ENCODE data around the gene FLAD1. TPM values are rescaled to one million over a fixed set of nuclear protein-coding genes. Genes with fewer than 3 reads are reported as not detected.

Gene FLAD1
- total RNA-seq, 2 experiments from 2014 or later, result 45.4 to 49.4 TPM

GRCh38 chr1:155022136-155022926 lies 39.2 kb downstream of the FLAD1 start:
- POLR2A ChIA-PET, result no interaction called here
- H3K4me3 Mint-ChIP-seq, result no peak overlapping the region
- H3K9me3 Mint-ChIP-seq, result no peaks in the 10 kb centered on the region
- intact Hi-C loops (cut with micrococcal nuclease), result no loop called here
- peaks cover 25% of the 10 kb centered on the region for H3K4me1 Mint-ChIP-seq (ENCODE audit: low read depth)
- H3K36me3 Mint-ChIP-seq, result peaks cover 8% of the 10 kb centered on the region
- no peak overlapping the region for H3K27ac Mint-ChIP-seq
- CTCF ChIA-PET, result interaction anchor here (0.9 to 3.1 kb wide), 4 partner anchors 22 to 69 kb away, joined by 3 to 14 read pairs (median 4); partner anchors contain the start of gene ADAM15
- no peak for DNase-seq
- H3K27me3 Mint-ChIP-seq, result no peaks in the 10 kb centered on the region

- DNase-seq, result no peak
- peaks cover 21% of the 10 kb centered on the region for H3K4me1 Mint-ChIP-seq (ENCODE audit: low read depth)
- H3K9me3 Mint-ChIP-seq, result no peaks in the 10 kb centered on the region
- H3K36me3 Mint-ChIP-seq, result peaks cover 6% of the 10 kb centered on the region
- POLR2A ChIA-PET, result no interaction called here
- H3K4me3 Mint-ChIP-seq, result no peak overlapping the region
- H3K27me3 Mint-ChIP-seq, result no peaks in the 10 kb centered on the region
- CTCF ChIA-PET, result interaction anchor here (0.9 to 3.1 kb wide), 3 partner anchors 22 to 39 kb away, joined by 3 to 14 read pairs (median 6); partner anchors contain the start of gene ADAM15
- H3K27ac Mint-ChIP-seq, result no peak overlapping the region
- intact Hi-C loops (cut with micrococcal nuclease), result no loop called here
Measured at GRCh38 chr1:155022927-155023236, 39.7 kb downstream of the FLAD1 start.

- Mint-ChIP-seq H3K36me3 (peaks cover 6% of the 10 kb centered on the region), H3K4me3 (no peak overlapping the region), H3K27ac (no peak overlapping the region), H3K9me3 (no peaks in the 10 kb centered on the region), H3K4me1 (ENCODE audit: low read depth) (peaks cover 18% of the 10 kb centered on the region), H3K27me3 (no peaks in the 10 kb centered on the region)
- CTCF ChIA-PET, result interaction anchor here (1.5 kb wide), 1 partner anchor 28 kb away, joined by 6 read pairs; the partner anchor contains the start of gene ADAM15
- intact Hi-C loops (cut with micrococcal nuclease), result no loop called here
- POLR2A ChIA-PET, result no interaction called here
- DNase-seq, result no peak
Measured at GRCh38 chr1:155023627-155024026, 40.5 kb downstream of the FLAD1 start.

- Mint-ChIP-seq H3K4me3 (no peak overlapping the region), H3K9me3 (no peaks in the 10 kb centered on the region), H3K27ac (no peak overlapping the region), H3K4me1 (ENCODE audit: low read depth) (peaks cover 11% of the 10 kb centered on the region), H3K27me3 (no peaks in the 10 kb centered on the region), H3K36me3 (peaks cover 5% of the 10 kb centered on the region)
- intact Hi-C loops (cut with micrococcal nuclease), result no loop called here
- ChIA-PET POLR2A (no interaction called here), CTCF (no interaction called here)
- no peak for DNase-seq
Measured at GRCh38 chr1:155024315-155024714, 41.2 kb downstream of the FLAD1 start.

DNA sequence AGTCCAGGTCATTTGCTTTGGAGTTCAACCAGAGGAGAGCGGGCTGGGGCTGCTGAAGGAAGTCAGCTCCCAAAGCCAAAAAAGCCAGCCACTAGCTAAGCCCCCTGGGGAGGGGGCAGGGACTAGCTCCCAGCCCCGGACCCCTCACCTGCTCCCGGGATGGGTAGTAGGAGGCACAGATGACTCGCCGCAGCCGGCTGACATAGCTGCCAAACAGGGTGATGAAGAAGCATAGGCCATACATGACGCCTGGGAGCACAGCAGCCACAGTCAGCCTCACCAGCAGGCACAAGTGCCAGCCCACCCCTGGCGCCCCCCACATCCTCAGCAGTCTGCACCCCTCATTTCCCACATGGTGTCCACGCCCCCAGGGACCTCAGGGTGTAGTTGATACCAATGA lies 43.0 kb downstream of the FLAD1 start:
- intact Hi-C loops (cut with micrococcal nuclease), result no loop called here
- Mint-ChIP-seq H3K27me3 (no peaks in the 10 kb centered on the region), H3K4me1 (ENCODE audit: low read depth) (peaks cover 4% of the 10 kb centered on the region), H3K36me3 (no peaks in the 10 kb centered on the region), H3K9me3 (no peaks in the 10 kb centered on the region), H3K4me3 (no peak overlapping the region), H3K27ac (no peak overlapping the region)
- POLR2A ChIA-PET, result no interaction called here
- CTCF ChIA-PET, result no interaction called here
- DNase-seq, result no peak

GRCh38 chr1:155026588-155026987 lies 43.4 kb downstream of the FLAD1 start:
- H3K27me3 Mint-ChIP-seq, result no peaks in the 10 kb centered on the region
- H3K27ac Mint-ChIP-seq, result no peak overlapping the region
- H3K4me1 Mint-ChIP-seq (ENCODE audit: low read depth), result peaks cover 4% of the 10 kb centered on the region
- no peaks in the 10 kb centered on the region for H3K9me3 Mint-ChIP-seq
- POLR2A ChIA-PET, result no interaction called here
- intact Hi-C loops (cut with micrococcal nuclease), result no loop called here
- H3K4me3 Mint-ChIP-seq, result no peak overlapping the region
- H3K36me3 Mint-ChIP-seq, result no peaks in the 10 kb centered on the region
- CTCF ChIA-PET, result interaction anchor here (2.7 kb wide), 1 partner anchor 18 kb away, joined by 8 read pairs; no protein-coding TSS in a partner anchor
- no peak for DNase-seq

- Mint-ChIP-seq H3K4me3 (no peak overlapping the region), H3K27me3 (no peaks in the 10 kb centered on the region), H3K27ac (no peak overlapping the region), H3K36me3 (no peaks in the 10 kb centered on the region), H3K4me1 (ENCODE audit: low read depth) (no peaks in the 10 kb centered on the region), H3K9me3 (no peaks in the 10 kb centered on the region)
- POLR2A ChIA-PET, result no interaction called here
- intact Hi-C loops (cut with micrococcal nuclease), result no loop called here
- DNase-seq, result no peak
- CTCF ChIA-PET, result interaction anchor here (0.6 kb wide), 1 partner anchor 32 kb away, joined by 5 read pairs; no protein-coding TSS in a partner anchor
Measured at GRCh38 chr1:155029513-155030242, 46.5 kb downstream of the FLAD1 start.

GRCh38 chr1:155030243-155030795 lies 47.2 kb downstream of the FLAD1 start:
- ChIA-PET POLR2A (no interaction called here), CTCF (interaction anchor here (0.6 kb wide), 1 partner anchor 32 kb away, joined by 5 read pairs; no protein-coding TSS in a partner anchor)
- no peaks in the 10 kb centered on the region for H3K9me3 Mint-ChIP-seq
- no peaks in the 10 kb centered on the region for H3K27me3 Mint-ChIP-seq
- H3K4me1 Mint-ChIP-seq (ENCODE audit: low read depth), result no peaks in the 10 kb centered on the region
- H3K36me3 Mint-ChIP-seq, result no peaks in the 10 kb centered on the region
- no peak overlapping the region for H3K27ac Mint-ChIP-seq
- intact Hi-C loops (cut with micrococcal nuclease), result no loop called here
- H3K4me3 Mint-ChIP-seq, result no peak overlapping the region
- no peak for DNase-seq

DNA sequence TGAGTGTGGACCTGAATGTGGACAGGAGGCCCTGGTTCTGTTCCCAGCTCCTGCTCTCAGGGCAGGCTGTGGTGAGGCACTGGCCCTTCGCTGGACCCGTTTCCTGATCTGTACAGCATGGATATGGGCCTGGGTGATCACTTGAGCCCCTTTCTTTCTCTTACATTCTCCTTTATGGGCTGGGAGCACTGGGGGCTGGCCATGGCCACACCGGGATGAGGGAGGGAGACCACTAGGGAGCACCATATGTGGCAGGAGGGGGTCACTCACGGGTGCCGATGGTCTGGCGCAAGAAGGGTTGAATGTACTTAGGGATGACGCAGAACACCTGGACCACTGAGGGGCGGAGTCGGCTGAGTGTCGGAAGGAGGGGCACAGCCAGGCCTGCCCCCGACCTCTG lies 47.8 kb downstream of the FLAD1 start:
- Mint-ChIP-seq H3K36me3 (no peaks in the 10 kb centered on the region), H3K4me1 (ENCODE audit: low read depth) (no peaks in the 10 kb centered on the region), H3K4me3 (no peak overlapping the region), H3K27ac (no peak overlapping the region), H3K27me3 (no peaks in the 10 kb centered on the region), H3K9me3 (no peaks in the 10 kb centered on the region)
- ChIA-PET CTCF (no interaction called here), POLR2A (no interaction called here)
- DNase-seq, result no peak
- intact Hi-C loops (cut with micrococcal nuclease), result no loop called here

DNA sequence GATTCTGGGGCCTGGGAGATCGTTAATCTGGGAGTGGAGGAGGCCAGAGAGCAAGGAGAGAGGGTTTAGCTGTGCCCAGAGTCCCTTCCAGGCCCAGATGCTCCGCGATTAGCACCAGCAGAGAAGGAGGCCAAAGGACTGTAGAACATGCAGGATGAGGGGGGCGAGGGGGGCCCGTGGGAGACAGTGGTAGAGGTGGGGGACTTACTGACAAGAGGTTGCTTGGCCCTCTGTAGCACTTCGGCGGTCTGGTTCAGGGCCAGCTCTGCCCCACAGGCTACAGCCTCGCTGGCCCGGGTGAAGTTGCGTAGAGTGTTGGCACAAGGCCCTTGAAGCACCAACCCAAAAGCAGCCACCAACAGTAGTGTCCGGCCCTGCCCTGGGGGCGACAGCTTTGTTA lies 49.7 kb downstream of the FLAD1 start:
- no peak overlapping the region for H3K4me3 Mint-ChIP-seq
- no peaks in the 10 kb centered on the region for H3K4me1 Mint-ChIP-seq (ENCODE audit: low read depth)
- H3K27ac Mint-ChIP-seq, result no peak overlapping the region
- H3K9me3 Mint-ChIP-seq, result no peaks in the 10 kb centered on the region
- ChIA-PET POLR2A (no interaction called here), CTCF (interaction anchor here (1.1 to 1.2 kb wide), 2 partner anchors 12 to 29 kb away, joined by 3 read pairs; no protein-coding TSS in a partner anchor)
- no peak for DNase-seq
- intact Hi-C loops (cut with micrococcal nuclease), result no loop called here
- H3K36me3 Mint-ChIP-seq, result no peaks in the 10 kb centered on the region
- H3K27me3 Mint-ChIP-seq, result no peaks in the 10 kb centered on the region

- ChIA-PET POLR2A (no interaction called here), CTCF (interaction anchor here (1.0 to 2.3 kb wide), 2 partner anchors 10 to 16 kb away, joined by 4 to 6 read pairs; no protein-coding TSS in a partner anchor)
- Mint-ChIP-seq H3K4me1 (ENCODE audit: low read depth) (no peaks in the 10 kb centered on the region), H3K27ac (no peak within 1 kb of the TSS), H3K27me3 (no peaks in the 10 kb centered on the region), H3K4me3 (no peak within 1 kb of the TSS), H3K9me3 (no peaks in the 10 kb centered on the region), H3K36me3 (no peaks in the 10 kb centered on the region)
- intact Hi-C loops (cut with micrococcal nuclease), result no loop called here
- DNase-seq, result no peak
Measured at GRCh38 chr1:155033524-155033923, 50.4 kb downstream of the FLAD1 start, which contains the start of the genes DCST1 and DCST2. DCST1 (plus strand) TSS chr1:155033824; CDS start chr1:155034037, 213 bp downstream. DCST2 (minus strand) TSS chr1:155033781; CDS start chr1:155033701, 80 bp downstream.
